SK-N-MC (cell line): Measurements from ENCODE around the gene PTPRN2.

Source experiments
- EZH2 ChIP-seq: fragments of 200-600 bp; sonication (generic); IDR thresholded peaks from one replicate; pipeline ENCODE4 v1.6.1; 2017; ENCODE audit warnings: antibody characterized with exemption
- POLR2AphosphoS5 ChIP-seq: IDR thresholded peaks from 2 replicates; pipeline ENCODE4 v1.6.1; 2012; ENCODE audit warnings: mild to moderate bottlenecking, low read depth, low read length, borderline replicate concordance

DNA sequence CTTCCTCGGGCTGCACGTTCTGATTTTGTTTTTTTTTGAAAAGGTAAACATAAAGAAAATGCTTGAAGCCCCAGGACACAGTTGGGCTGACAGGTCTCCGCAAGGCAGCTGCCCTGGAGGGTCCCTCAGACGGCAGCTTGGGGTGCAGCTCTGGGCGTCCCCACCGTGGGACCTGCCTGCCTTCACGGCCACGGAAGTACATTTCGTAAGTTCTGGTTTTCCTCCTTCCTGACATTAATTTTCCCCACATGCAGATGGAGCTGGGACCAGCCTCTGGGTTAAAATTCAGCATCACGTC is 759.8 kb downstream of the PTPRN2 start:
- no peak for TF ChIP-seq POLR2AphosphoS5
- TF ChIP-seq EZH2: no peak
